NCI-H2227 treated with DMSO at 0.1 percent for 48 hours (cell line): ENCODE data around the gene SLC39A7.

Experiments used
- DNase-seq: peaks from one replicate; lab custom pipeline; 2025; lab: John Stamatoyannopoulos, UW

Gene SLC39A7

DNA sequence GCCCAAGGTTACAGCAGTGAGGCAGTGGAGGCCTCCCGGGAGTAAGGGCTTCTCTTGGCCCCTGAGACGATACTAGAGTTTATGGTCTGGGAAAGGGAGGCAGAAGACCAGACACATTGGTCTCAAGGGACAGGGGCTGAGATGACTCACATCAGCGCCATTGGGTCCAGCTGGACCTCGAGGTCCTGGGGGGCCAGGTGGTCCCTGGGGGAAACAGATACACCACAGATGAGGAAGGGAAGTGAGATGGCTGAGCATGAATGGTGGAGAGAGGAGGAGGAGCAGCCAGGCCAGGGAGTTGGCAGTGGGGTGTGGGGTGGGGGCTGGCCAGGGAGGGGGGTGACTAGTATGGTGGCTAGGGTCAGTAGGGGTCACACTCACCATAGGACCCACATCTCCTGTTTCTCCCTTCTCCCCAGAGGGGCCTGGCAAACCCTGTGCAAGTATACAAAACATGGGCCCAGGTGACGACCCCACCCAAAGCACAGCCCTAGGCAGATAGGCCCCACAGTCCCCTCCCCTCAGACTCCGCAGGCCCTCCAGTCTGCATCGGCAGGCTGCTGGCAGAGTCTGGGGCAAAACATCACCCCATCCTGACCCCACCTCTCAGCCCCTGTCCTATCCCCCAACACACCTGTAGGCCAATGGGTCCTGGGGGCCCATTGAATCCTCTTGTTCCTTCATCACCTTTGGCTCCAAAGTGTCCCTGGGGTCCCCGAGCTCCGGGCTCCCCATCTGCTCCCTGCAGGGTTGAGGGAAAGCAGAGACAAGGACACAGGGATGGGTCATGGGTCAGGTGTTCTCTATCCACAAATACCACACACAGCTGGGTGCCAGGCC lies 30.3 kb upstream of the SLC39A7 start:
- no peak for DNase-seq

- no peak for DNase-seq
Observed at GRCh38 chr6:33171016-33171879, 29.4 kb upstream of the SLC39A7 start.

GRCh38 chr6:33171880-33172687 lies 28.6 kb upstream of the SLC39A7 start:
- no peak for DNase-seq

- no peak for DNase-seq
Observed at GRCh38 chr6:33172688-33173534, 27.8 kb upstream of the SLC39A7 start.

DNA sequence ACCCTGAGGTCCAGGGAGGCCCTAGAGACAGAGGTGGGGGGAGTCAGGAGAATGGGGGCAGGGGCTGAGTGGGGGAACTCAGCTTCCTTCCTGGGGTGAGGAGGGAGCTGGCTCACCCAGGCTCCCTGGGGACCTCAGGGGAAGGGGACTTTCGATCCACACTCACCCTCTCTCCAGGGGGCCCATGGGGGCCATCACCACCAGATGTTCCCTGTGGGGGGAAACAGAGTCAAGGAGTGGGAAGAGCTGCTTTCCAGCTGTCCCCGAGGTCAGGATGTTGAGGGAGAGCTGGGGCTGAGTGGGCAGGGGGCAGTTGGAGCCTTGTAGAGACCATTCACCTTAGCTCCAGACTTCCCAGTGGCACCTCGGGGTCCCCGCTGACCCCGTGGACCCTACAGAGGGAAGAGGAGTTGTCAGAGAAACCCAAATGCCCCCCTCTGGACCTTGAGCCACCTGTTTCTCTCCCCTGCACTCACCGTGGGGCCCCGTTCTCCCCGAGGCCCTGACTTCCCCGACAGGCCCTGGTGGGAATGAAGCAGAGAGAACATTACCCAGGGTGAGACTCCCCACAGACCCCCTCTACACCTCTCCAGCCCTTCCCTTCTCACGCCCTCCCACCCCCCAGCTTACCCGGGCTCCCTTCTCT lies 27.0 kb upstream of the SLC39A7 start:
- DNase-seq = no peak

DNA sequence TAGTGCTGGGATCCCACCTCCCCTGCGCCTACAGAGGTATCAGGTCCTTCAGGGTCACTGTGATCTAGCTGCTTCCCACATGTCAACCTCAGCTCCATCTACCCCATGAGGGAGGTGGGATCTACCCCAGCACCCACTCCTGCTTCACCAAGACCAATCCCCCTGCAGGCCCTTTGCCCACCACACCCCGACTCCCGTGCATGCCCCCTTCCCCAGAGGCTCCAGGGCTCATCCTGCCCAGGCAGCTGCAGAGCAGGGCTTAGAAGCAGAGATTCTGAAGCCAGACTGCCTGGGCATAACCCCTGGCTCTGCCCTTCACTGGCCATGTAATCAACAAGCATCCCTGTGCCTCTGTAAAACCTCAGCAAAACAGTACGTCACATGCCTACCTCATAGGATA lies 25.9 kb upstream of the SLC39A7 start:
- no peak for DNase-seq

DNA sequence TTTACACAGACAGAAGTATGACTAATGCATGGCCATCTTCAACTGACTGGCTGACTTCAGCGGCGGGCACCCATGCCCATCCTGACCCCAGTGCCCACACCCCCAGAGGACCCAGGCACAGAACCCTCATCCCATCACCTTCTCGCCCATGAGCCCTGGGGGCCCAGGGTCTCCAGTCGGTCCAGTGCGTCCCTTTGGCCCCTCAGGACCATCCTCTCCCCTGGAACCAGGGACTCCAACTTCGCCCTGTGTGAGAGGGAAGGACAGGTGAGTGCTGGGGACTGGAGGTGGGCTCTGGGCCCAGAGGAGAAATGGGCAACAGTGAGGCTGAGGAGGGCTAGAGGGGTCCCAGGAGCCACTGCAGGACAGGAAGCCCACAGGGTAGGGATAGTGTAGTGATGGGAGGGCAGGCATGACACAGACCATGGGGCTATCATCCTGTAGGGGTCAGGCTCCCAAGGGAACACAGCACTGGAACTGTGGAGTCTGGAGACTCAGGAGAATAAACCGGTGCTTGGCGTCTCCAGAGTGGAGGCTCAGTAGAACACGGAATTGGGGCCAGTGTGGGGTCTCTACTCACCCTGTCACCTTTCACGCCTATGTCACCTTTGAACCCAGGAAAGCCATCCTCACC lies 25.1 kb upstream of the SLC39A7 start:
- no peak for DNase-seq

DNA sequence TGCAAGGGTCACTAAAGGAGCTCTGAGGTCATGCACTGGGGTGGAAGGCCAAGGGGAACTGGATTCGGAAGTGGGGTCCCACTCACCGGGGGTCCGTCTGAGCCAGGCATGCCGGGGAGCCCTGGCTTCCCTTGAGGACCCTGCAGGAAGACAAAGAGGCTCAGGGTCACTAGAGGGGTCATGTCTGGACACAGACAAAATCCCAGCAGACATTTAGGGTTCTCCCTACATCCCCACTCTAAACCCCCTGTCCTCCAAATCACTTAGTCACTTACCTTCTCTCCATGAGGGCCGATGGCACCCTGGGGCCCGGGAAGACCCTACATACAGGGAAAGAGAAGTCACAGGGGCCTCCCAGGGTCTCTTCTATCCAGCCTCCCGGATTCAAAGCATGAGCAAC lies 23.8 kb upstream of the SLC39A7 start:
- DNase-seq = no peak

DNA sequence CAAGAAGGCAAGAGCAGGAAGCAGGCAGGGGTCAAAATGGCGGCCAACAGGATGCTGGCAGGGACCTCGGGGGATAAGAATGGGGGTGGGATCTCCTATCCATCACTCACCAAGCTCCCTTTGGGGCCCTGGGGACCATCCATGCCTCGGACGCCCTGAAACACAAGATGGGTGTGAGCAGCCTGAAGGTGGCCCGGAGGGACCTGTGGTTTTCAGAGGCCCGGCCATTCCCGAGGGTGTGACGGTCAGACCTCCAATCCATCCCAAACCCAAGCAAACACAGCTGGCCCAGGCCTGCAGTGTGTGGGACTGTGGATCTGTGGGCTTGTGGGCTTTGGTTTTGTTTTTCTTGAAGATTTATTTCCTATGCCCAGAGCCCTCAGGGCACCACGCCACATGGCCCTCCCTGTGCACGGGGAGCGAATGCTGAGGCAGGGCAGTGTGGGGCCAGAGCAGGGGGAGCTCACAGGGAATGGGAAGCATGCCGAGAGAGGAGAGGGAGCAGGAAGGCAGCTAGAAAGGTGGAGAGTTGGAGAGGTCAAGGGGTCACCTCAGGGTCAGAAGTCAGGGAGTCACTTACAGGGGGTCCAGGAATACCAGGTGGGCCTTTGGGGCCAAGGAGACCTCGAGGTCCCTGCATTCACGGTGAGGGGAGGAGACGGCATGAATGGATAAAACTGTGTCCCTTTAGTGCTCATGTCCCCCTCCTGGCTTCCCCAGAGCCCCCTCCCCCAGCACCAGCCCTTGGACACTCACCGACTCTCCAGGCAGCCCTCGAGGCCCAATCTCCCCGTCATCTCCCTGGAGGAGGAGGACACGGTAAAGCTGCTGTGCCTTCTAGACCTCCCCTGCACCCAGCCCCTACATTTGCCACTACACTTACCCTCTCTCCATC lies 22.9 kb upstream of the SLC39A7 start:
- no peak for DNase-seq

GRCh38 chr6:33178755-33179475 lies 21.8 kb upstream of the SLC39A7 start:
- DNase-seq = no peak

DNA sequence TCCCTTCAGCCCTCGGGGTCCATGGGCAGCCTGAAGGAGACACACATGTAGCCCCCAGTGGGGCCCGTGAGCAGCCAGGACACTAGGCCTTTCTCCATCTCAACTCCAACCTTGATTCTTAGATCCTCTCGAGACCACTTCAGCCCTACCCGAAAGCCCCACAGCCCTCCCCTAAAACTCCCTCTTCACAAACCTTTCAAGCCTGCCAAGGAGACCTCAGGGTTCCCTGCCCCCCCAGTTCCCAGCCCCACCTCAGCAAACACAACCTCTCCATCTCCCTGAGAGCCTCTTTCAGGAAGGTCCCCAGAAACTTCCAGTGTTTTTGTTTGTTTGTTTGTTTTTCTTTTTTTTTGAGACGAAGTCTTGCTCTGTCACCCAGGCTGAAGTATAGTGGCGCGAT lies 19.5 kb upstream of the SLC39A7 start:
- no peak for DNase-seq

- DNase-seq = no peak
Observed at GRCh38 chr6:33183071-33183683, 17.5 kb upstream of the SLC39A7 start.

GRCh38 chr6:33185190-33185589 lies 15.5 kb upstream of the SLC39A7 start:
- no peak for DNase-seq

- no peak for DNase-seq
Observed at GRCh38 chr6:33185654-33186187, 14.9 kb upstream of the SLC39A7 start.

GRCh38 chr6:33187809-33188208 lies 12.9 kb upstream of the SLC39A7 start:
- DNase-seq = no peak

DNA sequence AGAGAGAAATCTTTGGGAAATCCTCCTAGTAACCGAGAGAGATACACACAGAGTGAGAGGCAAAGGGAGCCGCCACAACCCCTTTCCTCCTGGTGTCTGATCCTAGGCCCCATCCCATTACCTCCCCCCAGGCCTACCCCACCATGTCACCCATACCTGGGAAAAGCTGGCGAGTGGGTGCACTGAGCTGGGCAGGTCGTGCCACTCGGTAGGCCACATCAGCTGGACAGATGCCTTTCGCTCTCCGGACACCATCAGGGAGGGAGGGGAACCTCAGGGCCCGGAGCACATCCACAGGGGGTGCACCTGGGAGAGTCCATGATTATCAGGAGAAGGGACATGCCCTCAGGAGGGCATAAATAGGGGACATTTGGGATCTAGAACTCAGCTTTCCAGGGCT lies 11.5 kb upstream of the SLC39A7 start:
- DNase-seq = no peak

DNA sequence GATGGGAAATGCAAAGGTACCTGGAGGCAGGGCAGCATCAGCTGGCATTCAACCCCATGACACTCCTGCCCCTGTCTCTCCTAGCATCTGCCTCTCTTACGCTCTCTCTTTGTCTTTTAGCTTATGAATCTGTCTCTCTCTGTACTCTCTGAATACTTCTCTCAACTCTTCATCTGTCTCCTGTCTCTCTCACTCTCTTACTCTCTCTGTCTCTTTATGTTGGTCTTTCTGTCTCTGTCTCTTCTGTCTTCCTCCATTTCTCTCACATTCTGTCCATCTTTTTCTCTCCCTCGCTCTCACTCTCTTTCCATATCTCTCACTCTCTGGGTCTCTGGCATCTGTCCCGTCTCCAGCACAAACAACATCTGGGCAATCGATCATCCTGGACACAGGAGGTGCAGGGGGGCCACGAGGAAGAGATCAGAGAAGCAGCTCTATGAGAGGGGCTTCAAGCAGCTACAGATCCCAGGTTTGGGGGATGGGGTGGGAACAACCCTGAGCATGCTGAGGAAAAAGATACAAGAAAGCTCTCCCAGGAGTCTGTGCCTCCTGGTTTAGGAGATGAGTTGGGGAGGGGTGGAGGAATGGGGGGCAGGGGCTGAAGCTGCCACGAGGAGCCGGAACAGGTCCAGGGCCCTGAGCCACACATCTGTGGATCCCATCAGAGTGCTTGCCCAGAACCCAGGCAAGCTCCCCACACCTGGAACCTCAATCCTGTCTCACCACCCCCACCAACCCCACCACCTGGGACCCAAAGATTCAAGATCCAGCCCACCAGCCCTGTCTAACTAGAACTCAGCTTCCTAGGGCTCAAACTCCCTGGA lies 10.8 kb upstream of the SLC39A7 start:
- no peak for DNase-seq
